ENCODE measurements around the gene ZNF276.

ZNF276 gene

DNA sequence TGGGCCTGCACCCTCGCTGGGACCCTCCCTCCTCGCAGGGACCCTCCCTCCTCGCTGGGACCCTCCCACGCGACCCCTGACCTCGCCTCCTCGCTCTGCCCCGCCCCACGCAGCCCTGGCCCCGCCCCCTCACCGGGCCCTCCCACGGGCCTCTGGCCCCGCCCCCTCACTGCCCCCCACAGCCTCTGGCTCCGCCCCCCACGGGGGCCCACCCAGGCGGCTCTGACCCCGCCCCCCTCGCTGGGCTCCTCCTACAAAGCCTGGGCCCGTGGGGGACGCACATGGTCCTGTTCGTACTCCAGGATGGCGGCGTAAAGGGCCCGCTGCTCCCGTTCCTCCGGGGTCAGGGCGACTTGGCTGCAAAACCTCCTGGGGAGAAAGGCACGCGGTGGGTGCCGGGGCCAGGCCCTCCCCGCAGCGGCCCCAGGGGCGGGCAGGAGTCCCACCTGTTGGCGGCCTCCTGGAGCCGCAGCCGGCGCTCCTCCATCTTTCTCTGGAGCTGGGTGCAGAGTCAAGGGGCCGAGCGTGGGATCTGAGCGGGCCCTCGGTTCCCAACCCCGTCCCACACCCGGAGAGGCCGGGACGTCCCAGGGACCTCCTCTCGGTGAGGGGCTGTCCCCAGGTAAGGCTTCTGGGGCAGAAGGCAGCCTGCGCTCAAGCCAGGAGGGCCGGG, 9.6 kb upstream of the ZNF276 start:
- no peak for DNase-seq (ENCODE audit: low spot score)

DNA sequence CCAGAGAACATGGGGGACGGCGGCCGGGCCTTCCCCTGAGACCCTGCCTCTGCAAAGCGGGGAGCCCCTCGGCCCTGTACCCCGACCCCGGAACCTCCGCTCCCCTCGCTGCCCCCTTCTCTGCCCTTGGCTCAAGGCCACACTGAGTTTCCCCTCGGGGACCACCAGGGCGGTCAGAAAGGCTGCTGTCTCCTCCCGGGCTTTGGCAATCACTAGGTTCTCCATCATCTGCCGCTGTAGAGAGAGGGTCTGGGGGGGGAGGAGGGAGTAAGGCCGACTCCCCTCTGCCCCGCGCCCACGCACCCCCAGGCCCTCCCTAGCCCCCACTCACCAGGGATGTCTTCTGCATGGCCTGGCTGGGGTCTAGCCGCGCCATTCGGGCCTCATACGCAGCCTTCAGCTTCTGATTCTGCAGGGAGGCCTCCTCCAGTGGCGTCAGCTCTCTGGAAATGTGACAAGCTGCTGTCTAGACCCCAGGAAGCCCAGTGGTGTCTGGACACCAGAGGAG, 9.0 kb upstream of the ZNF276 start:
- no peak for DNase-seq (ENCODE audit: low spot score)

DNA sequence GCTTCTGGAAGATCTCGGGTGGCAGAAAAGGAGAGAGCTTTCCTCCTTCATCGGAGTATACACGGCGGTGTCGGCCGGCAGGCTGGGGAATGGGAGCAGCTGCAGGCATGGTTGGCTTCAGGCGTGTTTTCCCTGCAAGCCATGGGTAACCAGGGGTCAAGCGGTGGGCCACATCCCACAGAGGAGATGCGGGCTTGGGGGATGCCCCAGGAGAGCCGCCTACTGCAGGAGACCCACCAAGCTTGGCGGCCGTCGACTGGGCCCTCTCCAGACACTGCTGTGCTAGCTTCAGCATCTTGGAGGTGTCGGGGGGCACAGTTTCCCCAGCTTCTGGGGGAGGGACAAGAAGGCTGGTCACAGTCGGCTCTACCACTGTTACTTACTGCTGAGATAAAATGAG, 4.8 kb upstream of the ZNF276 start:
- no peak for DNase-seq (ENCODE audit: low spot score)

DNA sequence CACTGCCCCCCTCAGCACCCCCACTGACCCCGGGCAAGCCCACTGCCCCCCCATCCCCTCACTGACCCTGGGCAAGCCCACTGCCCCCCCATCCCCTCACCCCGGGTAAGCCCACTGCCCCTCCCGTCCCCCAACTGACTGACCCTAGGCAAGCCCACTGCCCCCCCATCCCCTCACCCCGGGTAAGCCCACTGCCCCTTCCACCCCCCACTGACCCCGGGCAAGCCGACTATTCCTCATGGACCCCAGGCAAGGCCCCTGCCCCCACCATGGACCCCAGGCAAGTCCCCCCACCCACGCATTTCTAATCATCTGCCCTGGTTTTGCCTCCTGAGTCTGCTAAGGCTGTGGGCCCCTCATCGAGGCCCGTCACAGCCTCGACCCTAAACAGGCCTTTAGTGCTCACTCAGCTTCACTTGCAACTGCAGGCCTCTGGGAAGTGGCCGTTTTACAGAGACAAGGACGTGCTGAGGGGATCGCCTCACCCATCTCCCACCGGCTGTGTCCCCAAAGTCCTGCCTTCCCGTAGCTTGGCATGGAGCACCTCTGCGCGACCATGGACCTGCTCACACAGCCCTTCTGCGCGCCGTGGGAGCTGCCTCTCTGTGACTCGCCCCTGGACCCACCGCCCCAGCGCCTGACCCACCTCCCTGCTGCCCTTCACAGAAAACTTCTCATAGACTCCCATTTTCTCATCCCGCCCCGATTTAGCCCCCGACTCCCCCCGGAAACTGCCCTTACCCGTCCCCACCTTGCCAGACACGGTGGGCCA, 4.2 kb upstream of the ZNF276 start:
- no peak for DNase-seq (ENCODE audit: low spot score)

DNA sequence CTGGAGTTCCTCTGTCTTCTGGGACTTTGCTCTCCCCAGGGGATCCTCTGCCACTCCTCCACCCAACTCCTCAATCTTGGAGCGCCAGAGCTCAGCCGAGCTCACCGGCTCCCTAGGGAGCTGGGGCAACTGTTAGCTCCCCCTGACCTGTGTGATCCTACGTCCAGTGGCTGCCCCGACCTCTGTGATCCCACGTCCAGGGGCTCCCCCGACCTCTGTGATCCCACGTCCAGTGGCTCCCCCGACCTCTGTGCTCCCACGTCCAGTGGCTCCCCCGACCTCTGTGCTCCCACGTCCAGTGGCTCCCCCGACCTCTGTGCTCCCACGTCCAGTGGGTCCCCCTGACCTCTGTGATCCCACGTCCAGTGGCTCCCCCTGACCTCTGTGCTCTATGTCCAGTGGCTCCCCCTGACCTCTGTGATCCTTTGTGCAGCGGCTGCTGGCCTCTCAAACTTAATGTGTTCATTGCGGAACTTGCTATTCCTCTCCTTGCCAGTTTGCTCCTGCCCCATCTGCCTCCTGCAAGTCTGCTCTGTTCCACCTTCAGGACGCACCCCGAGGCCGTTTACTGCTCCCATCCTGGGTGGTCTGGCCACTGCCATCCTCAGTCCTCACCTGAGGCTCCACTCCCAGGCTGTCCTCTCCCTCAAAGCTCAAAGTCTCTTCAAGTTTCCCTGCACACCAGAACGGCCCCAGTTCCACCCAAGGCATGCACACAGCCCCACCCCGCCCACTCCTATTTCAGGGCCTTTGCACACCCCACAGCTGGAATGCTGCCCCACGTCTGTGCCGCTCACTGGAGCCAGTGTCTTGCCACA, 3.4 kb upstream of the ZNF276 start:
- no peak for DNase-seq (ENCODE audit: low spot score)

DNA sequence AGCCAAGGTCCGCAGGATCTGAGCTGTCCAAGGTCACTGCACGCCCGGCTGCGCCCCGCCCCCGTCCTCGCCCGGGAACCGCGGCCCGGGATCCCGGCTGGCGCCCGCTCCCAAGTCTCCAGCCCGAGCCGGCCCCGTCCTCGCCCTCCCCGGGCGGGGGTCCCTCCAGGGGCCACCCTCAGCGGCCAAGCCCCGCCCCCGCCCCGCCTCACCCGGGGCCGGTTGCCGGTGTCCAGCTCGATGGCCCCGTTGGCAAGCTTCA, 855 bp upstream of the ZNF276 start:
- peak; percentile 30 for DNase-seq (ENCODE audit: low spot score)

DNA sequence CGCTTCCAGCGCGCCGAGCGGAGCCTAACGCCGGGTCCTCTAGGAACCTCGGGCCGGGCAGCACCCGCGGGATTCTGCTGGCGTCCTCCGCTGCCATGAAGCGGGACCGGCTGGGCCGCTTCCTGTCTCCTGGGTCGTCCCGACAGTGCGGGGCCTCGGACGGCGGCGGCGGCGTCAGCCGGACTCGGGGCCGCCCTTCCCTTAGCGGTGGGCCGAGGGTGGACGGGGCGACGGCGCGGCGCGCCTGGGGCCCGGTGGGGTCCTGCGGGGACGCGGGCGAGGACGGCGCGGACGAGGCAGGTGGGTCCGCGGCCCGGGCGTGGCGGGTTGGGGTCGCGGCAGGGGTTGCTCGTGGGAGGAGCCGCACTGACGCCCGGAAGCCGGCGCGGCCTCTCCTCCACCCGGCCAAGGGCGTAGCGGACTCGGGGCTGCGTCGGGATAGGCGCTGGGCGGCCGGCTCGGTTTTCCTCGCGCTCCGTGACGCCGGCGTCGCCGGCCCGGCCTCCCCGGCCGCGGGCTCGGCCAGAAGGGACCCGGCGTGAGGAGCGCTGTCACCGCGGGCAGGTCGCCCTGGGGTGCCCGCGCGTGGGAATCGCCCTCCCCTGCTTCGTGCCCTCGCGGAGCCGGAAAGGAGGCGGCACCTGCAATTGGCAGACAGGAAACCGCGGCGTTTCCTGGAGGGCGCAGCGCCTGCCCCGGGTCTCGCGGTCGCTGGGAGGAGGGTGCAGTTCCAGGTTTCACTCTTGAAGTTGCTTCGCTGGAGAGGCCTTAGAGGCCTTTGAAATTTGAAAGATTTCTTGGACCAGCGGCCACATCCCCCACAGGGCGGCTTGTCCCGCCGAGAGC, 432 bp downstream of the ZNF276 start:
- DNase-seq (ENCODE audit: low spot score) = no peak

DNA sequence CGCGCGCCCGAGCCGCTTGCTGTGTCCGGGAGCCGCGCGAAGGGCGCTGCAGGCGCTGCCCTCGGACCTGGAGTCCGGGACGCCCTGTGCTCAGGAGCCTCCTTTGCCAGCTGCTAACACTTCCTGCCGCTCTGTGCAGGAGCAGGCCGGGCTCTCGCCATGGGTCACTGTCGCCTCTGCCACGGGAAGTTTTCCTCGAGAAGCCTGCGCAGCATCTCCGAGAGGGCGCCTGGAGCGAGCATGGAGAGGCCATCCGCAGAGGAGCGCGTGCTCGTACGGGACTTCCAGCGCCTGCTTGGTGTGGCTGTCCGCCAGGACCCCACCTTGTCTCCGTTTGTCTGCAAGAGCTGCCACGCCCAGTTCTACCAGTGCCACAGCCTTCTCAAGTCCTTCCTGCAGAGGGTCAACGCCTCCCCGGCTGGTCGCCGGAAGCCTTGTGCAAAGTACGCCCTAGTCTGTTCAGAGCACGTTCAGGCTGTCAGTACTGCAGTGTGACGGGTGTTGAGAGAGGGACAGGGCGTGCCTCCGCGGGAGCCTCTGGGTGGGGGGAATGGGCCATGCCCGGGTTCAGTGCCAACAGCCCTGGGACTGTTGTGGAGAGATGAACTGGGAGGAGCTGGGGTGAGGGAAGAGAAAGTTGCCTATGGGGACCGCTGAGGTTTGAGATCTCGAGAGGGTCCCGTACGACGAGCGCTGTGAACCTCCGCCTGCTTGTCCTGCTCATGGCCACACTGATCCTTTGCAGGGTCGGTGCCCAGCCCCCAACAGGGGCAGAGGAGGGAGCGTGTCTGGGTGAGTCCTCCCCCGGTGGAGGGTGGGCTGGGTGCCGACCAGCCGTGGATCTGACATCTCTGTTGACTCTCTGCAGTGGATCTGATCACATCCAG, 1.3 kb downstream of the ZNF276 start:
- no peak for DNase-seq (ENCODE audit: low spot score)

DNA sequence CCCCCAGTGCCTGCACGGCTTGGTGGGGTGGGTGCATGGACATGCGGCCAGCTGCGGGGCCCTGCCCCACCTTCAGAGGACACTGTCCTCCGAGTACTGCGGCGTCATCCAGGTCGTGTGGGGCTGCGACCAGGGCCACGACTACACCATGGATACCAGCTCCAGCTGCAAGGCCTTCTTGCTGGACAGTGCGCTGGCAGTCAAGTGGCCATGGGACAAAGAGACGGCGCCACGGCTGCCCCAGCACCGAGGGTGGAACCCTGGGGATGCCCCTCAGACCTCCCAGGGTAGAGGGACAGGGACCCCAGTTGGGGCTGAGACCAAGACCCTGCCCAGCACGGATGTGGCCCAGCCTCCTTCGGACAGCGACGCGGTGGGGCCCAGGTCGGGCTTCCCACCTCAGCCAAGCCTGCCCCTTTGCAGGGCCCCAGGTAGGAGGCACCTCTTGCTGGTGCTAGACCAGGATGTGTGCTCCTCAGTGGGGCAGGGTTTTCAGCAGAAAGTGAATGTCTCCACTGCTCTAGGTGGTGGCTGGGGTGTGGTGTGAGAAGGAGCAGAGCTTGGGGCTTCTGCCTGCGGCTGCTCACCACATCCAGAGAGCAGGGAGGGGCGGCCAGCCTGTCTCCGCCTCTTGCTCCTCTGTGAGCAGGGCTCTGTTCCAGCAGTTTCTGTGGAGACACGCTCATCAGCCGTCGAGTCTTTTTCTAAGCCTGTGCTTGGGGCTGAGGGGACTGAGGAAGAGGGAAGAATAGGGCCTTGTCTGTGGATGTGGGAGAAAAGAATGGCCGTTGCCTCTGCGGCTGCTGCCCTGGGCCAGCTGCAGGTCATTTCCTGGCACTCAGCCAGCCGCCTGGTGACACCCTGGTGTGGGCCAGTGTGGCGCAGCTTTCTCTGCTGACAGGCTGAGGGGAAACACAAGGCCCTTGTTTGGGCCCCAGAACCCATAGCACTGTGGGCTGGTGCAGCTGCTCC, 2.2 kb downstream of the ZNF276 start:
- peak; percentile 23 for DNase-seq (ENCODE audit: low spot score)

DNA sequence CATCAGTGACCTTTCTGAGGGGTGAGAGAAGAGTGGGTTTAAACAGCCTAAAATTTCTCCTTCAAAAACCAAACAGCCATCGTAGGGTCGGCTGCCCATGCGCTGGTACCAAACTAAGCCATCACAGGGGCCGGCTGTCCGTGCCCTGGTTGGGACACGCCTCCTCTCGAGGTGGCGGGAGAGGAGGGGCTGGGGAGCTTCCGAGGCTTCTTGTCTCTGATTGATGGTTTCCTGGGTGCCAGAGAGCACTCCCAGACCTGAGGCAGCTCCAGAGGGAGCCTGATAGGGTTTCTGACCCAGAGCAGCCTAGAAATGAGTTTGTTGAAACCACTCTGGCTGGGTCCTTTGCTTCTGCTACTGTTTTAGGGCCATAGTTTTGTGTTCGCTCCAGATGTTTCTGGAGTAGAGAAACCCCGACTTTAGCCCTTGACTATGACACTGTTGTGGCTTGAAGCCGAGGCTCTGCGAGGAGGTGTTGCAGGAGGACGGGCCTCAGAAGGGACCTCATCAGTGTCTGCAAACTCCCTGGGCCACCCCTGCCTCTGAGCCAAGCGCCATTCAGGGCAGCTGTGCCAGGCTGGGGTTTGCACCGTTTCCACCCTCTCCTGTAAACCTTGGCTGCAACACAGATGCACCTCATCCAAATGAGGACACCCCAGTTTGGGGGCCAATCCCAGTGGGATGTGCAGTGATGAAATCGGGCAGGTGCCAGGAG, 6.2 kb downstream of the ZNF276 start:
- no peak for DNase-seq (ENCODE audit: low spot score)

DNA sequence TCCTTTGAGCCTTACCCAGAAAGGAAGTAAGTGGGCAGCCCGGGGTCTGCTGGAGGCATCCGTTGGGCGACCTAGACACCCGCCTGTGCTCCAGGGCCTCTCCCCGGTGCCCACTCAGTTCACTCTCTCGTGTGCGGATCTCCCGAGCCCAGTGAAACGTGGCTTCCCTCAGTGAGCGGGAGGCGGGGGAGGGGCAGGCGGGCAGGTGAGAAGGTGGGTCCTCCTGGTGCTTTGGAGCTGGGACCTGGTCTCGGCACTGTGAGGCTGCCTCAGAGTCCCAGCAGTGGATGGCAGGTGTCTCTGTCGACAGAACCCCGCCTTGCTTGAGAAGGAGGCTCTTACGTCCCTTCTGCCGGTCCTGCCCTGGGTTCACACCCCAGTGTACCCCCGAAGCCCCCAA, 8.0 kb downstream of the ZNF276 start:
- no peak for DNase-seq (ENCODE audit: low spot score)

DNA sequence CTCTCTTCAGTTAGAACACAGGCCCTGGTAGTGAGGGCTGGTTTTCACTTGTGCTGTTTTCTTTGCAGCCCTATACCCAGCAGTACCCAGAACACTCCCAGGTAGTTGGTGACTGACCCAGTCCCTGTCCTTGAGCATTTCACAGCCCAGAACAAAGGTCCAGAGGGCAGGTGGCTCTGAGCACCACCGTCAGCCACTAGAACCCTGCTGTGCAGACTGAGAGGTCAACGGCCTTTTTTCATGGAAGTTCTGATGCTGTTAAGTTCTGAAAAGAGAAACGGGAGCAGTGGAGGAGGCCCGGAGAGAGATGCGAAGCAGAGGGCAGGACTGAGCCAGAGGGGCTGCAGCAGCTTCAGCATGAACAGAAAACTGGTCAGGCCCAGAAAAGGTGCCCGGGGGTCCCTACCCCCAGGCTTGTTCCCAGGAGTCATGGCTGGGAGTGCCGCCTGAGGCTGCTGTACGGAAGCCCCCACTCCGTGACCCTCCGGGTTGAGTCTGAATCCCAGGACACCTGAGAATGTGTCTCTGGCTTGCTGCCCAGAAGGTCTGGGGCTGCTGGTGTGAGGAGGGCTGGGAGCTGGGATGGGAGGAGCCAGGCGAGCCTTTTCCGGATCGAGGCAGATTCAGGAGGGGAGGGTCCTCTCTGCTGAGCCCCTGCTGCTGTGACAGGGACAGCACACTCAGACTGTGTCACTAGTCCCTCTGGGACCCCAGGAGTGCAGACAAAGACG, 8.7 kb downstream of the ZNF276 start:
- no peak for DNase-seq (ENCODE audit: low spot score)

DNA sequence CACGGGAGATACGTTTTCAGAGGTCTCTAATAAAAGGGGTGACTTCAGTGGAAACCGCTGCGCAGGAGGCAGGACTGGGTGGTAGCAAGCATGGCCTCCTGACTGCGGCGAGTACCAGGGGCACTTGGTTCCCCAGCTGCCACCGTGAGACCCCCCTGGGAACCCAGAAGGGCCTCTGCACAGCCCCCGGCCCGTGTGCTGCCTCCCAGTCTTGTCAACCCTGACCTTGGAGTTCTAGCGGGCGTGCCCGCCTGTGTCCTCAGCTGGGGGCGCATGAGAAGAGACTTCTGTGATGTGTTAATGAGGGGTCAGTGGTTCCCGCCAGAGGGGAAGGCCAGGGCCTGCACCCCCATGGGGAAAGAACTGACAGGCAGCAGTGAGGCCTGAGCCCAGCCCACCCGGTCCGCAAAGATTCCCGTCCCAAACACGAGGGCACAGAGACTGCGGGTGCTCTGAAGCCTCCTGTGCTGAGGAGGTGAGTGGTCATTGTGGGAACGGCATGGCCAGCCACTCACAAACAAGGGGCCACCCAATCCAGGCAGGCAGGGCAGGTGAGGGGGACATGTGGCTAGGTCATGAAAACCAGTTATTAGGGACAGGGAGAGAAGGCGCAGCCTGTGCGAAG, 9.4 kb downstream of the ZNF276 start:
- DNase-seq (ENCODE audit: low spot score) = no peak

DNA sequence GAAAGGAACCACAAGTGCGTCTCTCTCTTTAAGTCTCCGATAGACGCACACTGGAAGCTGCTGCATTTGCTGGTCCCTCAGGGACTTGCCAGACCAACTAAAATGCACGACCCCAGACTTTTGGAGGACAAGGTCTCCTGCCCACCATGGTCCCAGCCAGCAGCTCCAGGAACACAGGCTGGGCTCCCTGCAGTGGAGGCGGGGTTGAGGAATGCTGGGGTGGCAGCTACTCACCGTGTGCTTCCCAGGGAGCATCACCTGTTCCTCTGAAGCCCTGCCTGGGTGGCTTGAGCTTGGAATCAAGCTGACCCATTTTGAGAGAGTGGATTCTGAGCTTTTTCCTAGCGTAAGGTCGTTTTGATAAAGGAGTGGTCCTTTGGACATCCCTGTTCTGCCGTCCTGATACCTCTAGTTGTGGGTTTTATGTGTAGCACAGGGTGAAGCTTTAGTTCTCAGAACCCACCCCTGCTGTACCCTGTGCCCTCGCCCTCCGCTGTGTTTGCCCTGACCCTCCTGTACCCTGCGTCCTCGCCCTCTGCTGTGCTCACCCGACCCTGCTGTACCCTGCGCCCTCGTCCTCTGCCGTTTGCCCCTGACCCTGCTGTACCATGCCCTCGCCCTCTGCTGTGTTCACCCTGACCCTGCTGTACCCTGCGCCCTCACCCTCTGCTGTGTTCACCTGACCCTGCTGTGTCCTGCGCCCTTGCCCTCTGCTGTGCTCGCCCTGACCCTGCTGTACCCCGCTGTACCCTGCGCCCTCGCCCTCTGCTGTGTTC, 11.0 kb downstream of the ZNF276 start:
- no peak for DNase-seq (ENCODE audit: low spot score)

DNA sequence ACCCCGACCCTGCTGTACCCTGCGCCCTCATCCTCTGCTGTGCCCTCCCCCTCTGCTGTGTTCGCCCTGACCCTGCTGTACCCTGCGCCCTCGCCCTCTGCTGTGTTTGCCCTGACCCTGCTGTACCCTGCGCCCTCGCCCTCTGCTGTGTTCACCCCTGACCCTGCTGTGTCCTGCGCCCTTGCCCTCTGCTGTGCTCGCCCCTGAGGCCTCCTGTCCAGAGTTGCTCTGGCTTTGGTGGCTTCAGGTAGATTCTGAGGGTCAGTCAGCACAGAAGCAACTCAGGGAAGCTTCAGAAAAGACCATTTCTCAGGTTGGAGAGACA, 11.5 kb downstream of the ZNF276 start:
- DNase-seq (ENCODE audit: low spot score) = no peak

DNA sequence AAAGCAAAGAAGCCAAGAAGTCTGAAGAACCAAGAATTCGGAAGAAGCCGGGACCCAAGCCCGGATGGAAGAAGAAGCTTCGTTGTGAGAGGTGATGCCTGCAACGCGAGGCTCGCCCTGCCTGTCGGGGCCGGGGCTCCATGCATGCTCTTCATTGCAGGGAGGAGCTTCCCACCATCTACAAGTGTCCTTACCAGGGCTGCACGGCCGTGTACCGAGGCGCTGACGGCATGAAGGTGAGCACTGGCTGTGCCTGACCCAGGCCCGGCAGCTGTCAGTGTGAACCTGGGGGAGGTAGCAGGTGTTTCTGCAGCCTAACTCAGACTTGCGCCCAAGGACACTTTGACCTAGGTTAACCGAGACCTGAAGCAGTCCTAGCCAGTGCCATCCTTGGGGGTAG, 12.0 kb downstream of the ZNF276 start:
- no peak for DNase-seq (ENCODE audit: low spot score)

DNA sequence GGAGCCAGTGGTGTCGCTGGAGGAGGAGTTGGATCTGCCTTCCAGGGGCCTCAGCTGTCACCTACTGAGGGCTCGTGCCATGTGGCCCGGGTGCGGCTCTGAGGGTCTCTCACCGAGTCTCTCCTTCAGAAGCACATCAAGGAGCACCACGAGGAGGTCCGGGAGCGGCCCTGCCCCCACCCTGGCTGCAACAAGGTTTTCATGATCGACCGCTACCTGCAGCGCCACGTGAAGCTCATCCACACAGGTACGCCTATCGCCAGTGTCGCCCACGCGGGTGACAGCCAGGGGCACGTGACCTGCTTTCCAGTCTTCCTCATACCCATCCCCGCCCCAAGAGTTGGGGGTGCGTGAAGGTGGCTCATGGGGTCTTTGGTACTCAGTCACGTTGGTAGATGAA, 12.5 kb downstream of the ZNF276 start:
- DNase-seq (ENCODE audit: low spot score) = no peak
